GM21528 (cell line): ENCODE measurements around the gene RAVER1.
"Not testable (repeated sequence)": the region's sequence is repeated elsewhere in the genome, so short reads cannot be mapped to it uniquely, and the experiment has no call there.

Experiments used
- ATAC-seq: cut with Tn5 transposase; IDR thresholded peaks from one replicate; pipeline ENCODE4 v1.9.1; 2021; ENCODE audit warnings: mild to moderate bottlenecking, moderate library complexity; ENCODE audit not compliant: unreplicated experiment, low FRiP score

RAVER1 gene

GRCh38 chr19:10352764-10353671 is 19.7 kb upstream of the RAVER1 start:
- ATAC-seq = no peak

GRCh38 chr19:10346509-10346908 is 13.2 kb upstream of the RAVER1 start:
- ATAC-seq = no peak

GRCh38 chr19:10344780-10345179 is 11.5 kb upstream of the RAVER1 start:
- no peak for ATAC-seq

- ATAC-seq = no peak
These were observed 10.2 kb upstream of the RAVER1 start for GRCh38 chr19:10343495-10343894.

GRCh38 chr19:10339977-10340376 is 6.6 kb upstream of the RAVER1 start:
- no peak for ATAC-seq

- no peak for ATAC-seq
These were observed 6.1 kb upstream of the RAVER1 start, which contains the start of gene ICAM3 for GRCh38 chr19:10339380-10339960. Gene ICAM3, minus strand, starts transcription at chr19:10339624. Its CDS starts 10 bp downstream, at chr19:10339614.

- ATAC-seq = no peak
These were observed 5.6 kb upstream of the RAVER1 start for GRCh38 chr19:10338940-10339339.

- ATAC-seq = not testable (repeated sequence)
These were observed 3.4 kb upstream of the RAVER1 start for GRCh38 chr19:10336725-10337124.

GRCh38 chr19:10335352-10335985 is 2.1 kb upstream of the RAVER1 start:
- ATAC-seq = no peak

- no peak for ATAC-seq
These were observed 1.4 kb upstream of the RAVER1 start for GRCh38 chr19:10334588-10335351.

GRCh38 chr19:10333758-10334587 is 644 bp upstream of the RAVER1 start:
- ATAC-seq = no peak

GRCh38 chr19:10332158-10332964 is 968 bp downstream of the RAVER1 start:
- no peak for ATAC-seq

- ATAC-seq = no peak
These were observed 3.8 kb downstream of the RAVER1 start for GRCh38 chr19:10329555-10329954.

- ATAC-seq = no peak
These were observed 4.5 kb downstream of the RAVER1 start for GRCh38 chr19:10328558-10329429.

GRCh38 chr19:10327793-10328192 is 5.5 kb downstream of the RAVER1 start:
- ATAC-seq = no peak

- ATAC-seq = no peak
These were observed 7.6 kb downstream of the RAVER1 start for GRCh38 chr19:10325732-10326131.

- no peak for ATAC-seq
These were observed 11.2 kb downstream of the RAVER1 start for GRCh38 chr19:10321874-10322835.
